K562 (cell line): ENCODE measurements around the gene MYB.

Experiments
- ARID3A ChIP-seq: IDR thresholded peaks from 2 replicates; pipeline ENCODE4 v1.6.1; 2012; ENCODE audit warnings: low read depth, low read length, improper control_type of control experiment, borderline replicate concordance
- BMI1 ChIP-seq: fragments of 150-350 bp; IDR thresholded peaks from 2 replicates; pipeline ENCODE4 v1.6.1; 2014; ENCODE audit warnings: low read length
- CTCF ChIP-seq, 3 experiments: IDR thresholded peaks in 2 of 3; conservative IDR thresholded peaks in 1 of 3; 2 replicates each; pipeline ENCODE4 v1.5.1; 2011 to 2012; ENCODE audit warnings: low read length in 3 of 3, mild to moderate bottlenecking in 3 of 3, control low read depth in 2 of 3, improper control_type of control experiment in 1 of 3, inconsistent platforms in 1 of 3, low read depth in 1 of 3, mixed read lengths in 1 of 3, moderate library complexity in 1 of 3; ENCODE audit not compliant: insufficient read depth in 2 of 3
- FOXP1 ChIP-seq: sonication (generic); formaldehyde crosslinking; IDR thresholded peaks from 2 replicates; pipeline ENCODE4 v1.8.0; 2022; ENCODE audit warnings: mild to moderate bottlenecking, missing genetic modification reagents
- GTF2E2 ChIP-seq: fragments of 200-800 bp; sonication (Bioruptor generic); IDR thresholded peaks from 2 replicates; pipeline ENCODE4 v1.6.1; 2016; ENCODE audit warnings: missing genetic modification characterization, missing compliant biosample characterization
- HDAC6 ChIP-seq: IDR thresholded peaks from 2 replicates; pipeline ENCODE4 v1.6.1; 2012; ENCODE audit warnings: low read depth, mild to moderate bottlenecking, control low read depth, inconsistent platforms, low read length, moderate library complexity
- MYBL2 ChIP-seq, 2 experiments: fragments of 450-650 bp in 1 of 2; sonication (generic) in 1 of 2; formaldehyde crosslinking in 1 of 2; IDR thresholded peaks; 2 replicates each; pipeline versions ENCODE4 v1.6.1 to v1.8.1; 2017 to 2022; ENCODE audit warnings: borderline replicate concordance in 1 of 2, inconsistent platforms in 1 of 2, low read depth in 1 of 2, mild to moderate bottlenecking in 1 of 2, missing genetic modification reagents in 1 of 2, moderate library complexity in 1 of 2
- POLR2A ChIP-seq: fragments of 450-650 bp; conservative IDR thresholded peaks from 2 replicates; pipeline ENCODE4 v1.6.1; 2016
- POLR2AphosphoS5 ChIP-seq: IDR thresholded peaks from 2 replicates; pipeline ENCODE4 v1.6.1; 2011; ENCODE audit warnings: mild to moderate bottlenecking, low read depth, low read length, moderate library complexity; ENCODE audit not compliant: control insufficient read depth, insufficient read depth
- RBBP5 ChIP-seq: fragments of 200-600 bp; sonication (generic); IDR thresholded peaks from 2 replicates; pipeline ENCODE4 v1.6.1; 2012; ENCODE audit warnings: borderline replicate concordance, mild to moderate bottlenecking, low read length, control low read depth, inconsistent platforms; ENCODE audit not compliant: insufficient read depth, poor library complexity, severe bottlenecking
- SP1 ChIP-seq: sonication (generic); formaldehyde crosslinking; IDR thresholded peaks from 2 replicates; pipeline ENCODE4 v1.8.1; 2022; ENCODE audit warnings: mild to moderate bottlenecking, missing genetic modification reagents
- TEAD4 ChIP-seq, 2 experiments: sonication (generic) in 1 of 2; formaldehyde crosslinking in 1 of 2; IDR thresholded peaks; 2 replicates each; pipeline versions ENCODE4 v1.6.1 to v1.8.0; 2012 to 2022; ENCODE audit warnings: borderline replicate concordance in 1 of 2, inconsistent platforms in 1 of 2, low read length in 1 of 2, mild to moderate bottlenecking in 1 of 2, missing genetic modification reagents in 1 of 2
- ZBTB8A ChIP-seq: fragments of 450-650 bp; IDR thresholded peaks from 2 replicates; pipeline ENCODE4 v1.6.1; 2018; ENCODE audit warnings: mild to moderate bottlenecking, moderate library complexity; ENCODE audit not compliant: partially characterized antibody
- TF ChIP-seq, protein P1 (sequence below): fragments of 250-450 bp; sonication (Bioruptor Pico); IDR thresholded peaks from 2 replicates; pipeline ENCODE4 v1.5.0; 2021

DNA sequence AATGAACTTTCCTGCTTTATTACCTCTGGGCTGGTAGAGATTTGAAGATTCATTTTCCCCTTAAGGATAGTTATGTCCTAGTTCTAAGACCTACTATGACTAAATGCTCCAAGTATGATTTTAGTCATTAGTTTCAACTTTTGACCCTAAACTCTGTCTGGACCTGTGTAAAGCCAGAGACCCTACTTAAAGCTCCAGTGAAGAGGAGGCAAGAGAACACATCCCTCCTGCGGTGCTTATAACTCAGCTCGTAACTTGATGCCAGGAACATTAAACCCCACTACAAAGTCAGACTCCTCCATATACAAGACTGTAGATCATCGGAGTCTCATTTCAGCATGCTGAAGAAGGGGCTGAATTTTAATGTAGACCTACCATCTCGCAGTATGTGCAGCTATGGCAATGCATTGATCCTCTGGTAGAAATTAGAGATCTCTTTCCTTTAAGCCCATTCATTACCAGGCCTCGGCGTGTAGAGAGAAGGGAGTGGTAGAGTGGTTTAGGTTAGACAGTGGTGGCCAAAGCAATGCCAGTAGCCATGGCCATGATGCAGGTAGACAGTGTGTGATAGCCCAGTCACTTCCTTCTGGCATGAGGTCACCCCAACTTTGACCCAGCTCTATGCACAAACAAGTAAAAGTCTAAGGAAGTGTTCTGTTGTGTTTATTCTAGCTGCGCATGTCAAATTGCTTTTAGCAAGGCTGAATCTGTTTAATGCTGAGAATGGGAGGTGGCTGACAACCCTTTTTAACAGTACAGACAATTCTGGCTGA is 34.8 kb upstream of the MYB start:
- TF ChIP-seq FOXP1 (CRISPR knock-in tag): no peak
- TF ChIP-seq, protein P1, sequence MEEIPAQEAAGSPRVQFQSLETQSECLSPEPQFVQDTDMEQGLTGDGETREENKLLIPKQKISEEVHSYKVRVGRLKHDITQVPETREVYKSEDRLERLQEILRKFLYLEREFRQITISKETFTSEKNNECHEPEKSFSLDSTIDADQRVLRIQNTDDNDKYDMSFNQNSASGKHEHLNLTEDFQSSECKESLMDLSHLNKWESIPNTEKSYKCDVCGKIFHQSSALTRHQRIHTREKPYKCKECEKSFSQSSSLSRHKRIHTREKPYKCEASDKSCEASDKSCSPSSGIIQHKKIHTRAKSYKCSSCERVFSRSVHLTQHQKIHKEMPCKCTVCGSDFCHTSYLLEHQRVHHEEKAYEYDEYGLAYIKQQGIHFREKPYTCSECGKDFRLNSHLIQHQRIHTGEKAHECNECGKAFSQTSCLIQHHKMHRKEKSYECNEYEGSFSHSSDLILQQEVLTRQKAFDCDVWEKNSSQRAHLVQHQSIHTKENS (CRISPR knock-in tag): no peak
- TF ChIP-seq MYBL2 (IDR thresholded peaks at IDR 0.05; ENCODE audit: low read depth): no peak
- no peak for TF ChIP-seq MYBL2 (CRISPR knock-in tag; IDR thresholded peaks at IDR 0.05; ENCODE audit: borderline replicate concordance)
- no peak for TF ChIP-seq GTF2E2 (tag)
- no peak for TF ChIP-seq RBBP5
- TF ChIP-seq ARID3A: no peak
- no peak for TF ChIP-seq ZBTB8A
- TF ChIP-seq CTCF (IDR thresholded peaks at IDR 0.05 in 2 of 3, conservative IDR thresholded peaks at IDR 0.05 in 1 of 3; ENCODE audit: insufficient read depth in 2 of 3, low read depth in 1 of 3, low read length in 3 of 3): no peak
- no peak for TF ChIP-seq HDAC6
- TF ChIP-seq SP1 (CRISPR knock-in tag): no peak
- no peak for TF ChIP-seq POLR2A
- TF ChIP-seq TEAD4 (IDR thresholded peaks at IDR 0.05; ENCODE audit: low read length): no peak
- no peak for TF ChIP-seq TEAD4 (CRISPR knock-in tag; IDR thresholded peaks at IDR 0.05; ENCODE audit: borderline replicate concordance)
- no peak for TF ChIP-seq BMI1
- TF ChIP-seq POLR2AphosphoS5: no peak
